Endothelial cell of umbilical vein (primary cell): ENCODE measurements around the gene RHEX. TPM values are rescaled to one million over a fixed set of nuclear protein-coding genes. Genes with fewer than 3 reads are reported as not detected.

Source experiments
- BruUV-seq: library from RNA; stranded (reverse); fragments of 400-500 nt; replicated peaks from 2 replicates; lab custom pipeline; 2021; lab: Mats Ljungman, UMichigan
- CTCF ChIA-PET: fragments of 300-600, 350-600 bp; sonication (Branson Sonifier 250); formaldehyde crosslinking; loops from one replicate; lab custom pipeline; 2021; ENCODE audit warnings: antibody characterized with exemption, inconsistent platforms; lab: Charles Lee
- POLR2A ChIA-PET: fragments of 300-600, 350-600 bp; sonication (Branson Sonifier 250); formaldehyde crosslinking; loops from one replicate; lab custom pipeline; 2021; ENCODE audit warnings: antibody characterized with exemption, inconsistent platforms; lab: Charles Lee
- DNase-seq: peaks from one replicate; pipeline ENCODE4 v3.0.0-alpha.2; 2011; ENCODE audit warnings: low read depth, low spot score
- FAIRE-seq: peaks from 2 replicates; lab custom pipeline; 2011; peaks lifted over from hg19 to GRCh38; lab: Jason Lieb, UNC
- H2AFZ ChIP-seq: 2 replicates; pipeline ENCODE4 v1.6.0; 2012; ENCODE audit warnings: low read depth, low read length, control low read depth, inconsistent platforms
- H3K27ac ChIP-seq: 2 replicates; pipeline ENCODE4 v1.5.1; 2011; ENCODE audit warnings: low read depth, mild to moderate bottlenecking, control low read depth, low read length, moderate library complexity; ENCODE audit not compliant: insufficient read depth
- H3K27me3 ChIP-seq, 2 experiments: 2 replicates each; pipeline versions ENCODE4 v1.6.0 to v1.6.1; 2011; ENCODE audit warnings: low read length in 2 of 2, mixed read lengths in 1 of 2; ENCODE audit not compliant: control insufficient read depth in 2 of 2, insufficient read depth in 2 of 2
- H3K36me3 ChIP-seq, 2 experiments: 2 replicates in 1 of 2; 3 replicates in 1 of 2; pipeline ENCODE4 v1.5.1; 2011; ENCODE audit warnings: low read length in 2 of 2, mild to moderate bottlenecking in 1 of 2, moderate library complexity in 1 of 2; ENCODE audit not compliant: control insufficient read depth in 2 of 2, insufficient read depth in 2 of 2; ENCODE audit errors: extremely low read depth in 1 of 2
- H3K4me1 ChIP-seq: 3 replicates; pipeline ENCODE4 v1.5.1; 2011; ENCODE audit warnings: mild to moderate bottlenecking, low read length; ENCODE audit not compliant: control insufficient read depth, insufficient read depth; ENCODE audit errors: extremely low read depth
- H3K4me2 ChIP-seq: 2 replicates; pipeline ENCODE4 v1.6.1; 2011; ENCODE audit warnings: low read length, control low read depth, mixed read lengths; ENCODE audit not compliant: insufficient read depth
- H3K4me3 ChIP-seq, 3 experiments: fragments of 200-600 bp in 1 of 3; sonication (generic), shearing (Covaris generic) in 1 of 3; replicated peaks in 1 of 3; 2 replicates each; pipeline ENCODE4 v1.5.1; 2011 to 2016; ENCODE audit warnings: control low read depth in 3 of 3, low read length in 3 of 3, mild to moderate bottlenecking in 2 of 3, inconsistent platforms in 1 of 3, low read depth in 1 of 3, moderate library complexity in 1 of 3; ENCODE audit not compliant: insufficient read depth in 1 of 3
- H3K79me2 ChIP-seq: 2 replicates; pipeline ENCODE4 v1.6.0; 2012; ENCODE audit warnings: low read length, inconsistent platforms; ENCODE audit not compliant: control insufficient read depth, insufficient read depth
- H3K9ac ChIP-seq: replicated peaks from 2 replicates; pipeline ENCODE3; 2011; ENCODE audit warnings: low read length, control low read depth; ENCODE audit not compliant: insufficient read depth; ENCODE audit errors: extremely low read depth
- H3K9me1 ChIP-seq: replicated peaks from 3 replicates; pipeline ENCODE4 v1.6.0; 2011; ENCODE audit warnings: mild to moderate bottlenecking, low read length; ENCODE audit not compliant: control insufficient read depth, insufficient read depth; ENCODE audit errors: extremely low read depth
- H3K9me3 ChIP-seq: replicated peaks from 2 replicates; pipeline ENCODE4 v1.5.1; 2012; ENCODE audit warnings: low read length, inconsistent platforms; ENCODE audit not compliant: control insufficient read depth, insufficient read depth
- H4K20me1 ChIP-seq: replicated peaks from 2 replicates; pipeline ENCODE3; 2011; ENCODE audit warnings: mild to moderate bottlenecking, low read length; ENCODE audit not compliant: control insufficient read depth, insufficient read depth; ENCODE audit errors: extremely low read depth
- EZH2 ChIP-seq: IDR thresholded peaks from 2 replicates; pipeline ENCODE4 v1.6.1; 2012; ENCODE audit warnings: borderline replicate concordance, low read depth, mild to moderate bottlenecking, moderate library complexity, low read length, inconsistent platforms; ENCODE audit not compliant: severe bottlenecking
- FOS ChIP-seq: IDR thresholded peaks from 2 replicates; pipeline ENCODE4 v1.6.1; 2011; ENCODE audit warnings: mild to moderate bottlenecking, low read length, moderate library complexity, borderline replicate concordance; ENCODE audit not compliant: insufficient read depth
- GATA2 ChIP-seq: IDR thresholded peaks from 2 replicates; pipeline ENCODE4 v1.7.0; 2011; ENCODE audit warnings: low read depth, mild to moderate bottlenecking, moderate library complexity, mixed read lengths, low read length; ENCODE audit not compliant: insufficient read length, insufficient read depth
- JUN ChIP-seq: IDR thresholded peaks from 2 replicates; pipeline ENCODE4 v1.6.1; 2011; ENCODE audit warnings: borderline replicate concordance, low read depth; ENCODE audit not compliant: insufficient read length, insufficient read depth
- MYC ChIP-seq: IDR thresholded peaks from one replicate; pipeline ENCODE4 v1.6.1; 2011; ENCODE audit warnings: mild to moderate bottlenecking, low read depth, low read length
- POLR2A ChIP-seq: IDR thresholded peaks from 2 replicates; pipeline ENCODE4 v1.6.1; 2012; ENCODE audit warnings: low read depth, mild to moderate bottlenecking, control low read depth, low read length
- POLR2AphosphoS5 ChIP-seq: IDR thresholded peaks from 2 replicates; pipeline ENCODE4 v1.6.1; 2012; ENCODE audit warnings: low read depth, mild to moderate bottlenecking, control low read depth, low read length, moderate library complexity; ENCODE audit not compliant: insufficient read depth
- dilution Hi-C: fragments of 300-500 bp; cut with MboI; formaldehyde crosslinking; loops from one replicate; pipeline ENCODE4 v1.15.0; 2019; ENCODE audit warnings: low sequenced_read_pairs; ENCODE audit not compliant: extremely low pct_ligation_motif_present
- intact Hi-C: fragments of 100-400 bp; cut with micrococcal nuclease; formaldehyde crosslinking; loops from one replicate; pipeline ENCODE4 v1.10.0; 2022
- polyA plus RNA-seq, 4 experiments: library from polyadenylated mRNA; depleted of rRNA in 3 of 4; stranded (reverse) in 3 of 4; unstranded in 1 of 4; fragments of >200 nt; gene quantifications; 2 replicates each; pipeline versions ENCODE4 v1.2.1 to v1.2.3, GENCODE V29; 2011 to 2012; ENCODE audit warnings: missing spikeins in 1 of 4
- total RNA-seq: library from RNA; stranded (reverse); gene quantifications from 2 replicates; pipeline ENCODE4 v1.2.3, GENCODE V29; 2021
- TF ChIP-seq, protein P1 (sequence below), 2 donors: IDR thresholded peaks; 1 replicate in 1 of 2; 2 replicates in 1 of 2; pipeline ENCODE4 v1.5.1; 2011; ENCODE audit warnings: low read length in 2 of 2, mild to moderate bottlenecking in 2 of 2, moderate library complexity in 2 of 2, control low read depth in 1 of 2, inconsistent platforms in 1 of 2, low read depth in 1 of 2; ENCODE audit not compliant: insufficient read depth in 1 of 2; ENCODE audit errors: extremely low read depth in 1 of 2

RHEX gene
- total and polyA plus RNA-seq, 2 donors (not counting 3 experiments of a cell fraction or from before 2014, with no cell fraction given): not detected

DNA sequence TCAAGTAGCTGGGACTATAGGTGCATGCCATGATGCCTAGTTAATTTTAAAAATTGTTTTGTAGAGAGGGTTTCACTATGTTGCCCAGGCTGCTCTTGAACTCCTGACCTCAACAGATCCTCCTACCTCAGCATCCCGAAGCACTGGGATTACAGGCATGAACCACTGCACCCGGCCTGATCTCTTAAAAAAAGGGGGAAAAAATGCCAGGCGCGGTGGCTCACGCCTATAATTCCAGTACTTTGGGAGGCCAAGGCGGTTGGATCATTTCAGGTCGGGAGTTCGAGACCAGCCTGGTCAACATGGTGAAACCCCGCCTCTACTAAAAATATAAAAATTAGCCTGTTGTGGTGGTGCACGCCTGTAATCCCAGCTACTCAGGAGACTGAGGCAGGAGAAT is 51.0 kb downstream of the RHEX start:
- Histone ChIP-seq H3K9ac (no peak overlapping the region), H3K4me2 (no peak overlapping the region), H3K79me2 (no peaks in the 10 kb centered on the region), H3K9me1 (no peaks in the 10 kb centered on the region), H3K4me3 (no peak overlapping the region), H3K9me3 (no peaks in the 10 kb centered on the region), H3K27me3 (peaks cover 0 to 18% of the 10 kb centered on the region in 2 experiments), H3K4me1 (peaks cover 5% of the 10 kb centered on the region), H4K20me1 (no peaks in the 10 kb centered on the region), H2AFZ (no peak overlapping the region), H3K27ac (no peak overlapping the region), H3K36me3 (no peaks in the 10 kb centered on the region)
- CTCF ChIA-PET: interaction anchor here (2.3 to 2.9 kb wide), 2 partner anchors 127 to 185 kb away, joined by 12 to 47 read pairs; no protein-coding TSS in a partner anchor
- POLR2A ChIA-PET: no interaction called here
- no TSS peak for BruUV-seq
- TF ChIP-seq JUN (no peak), GATA2 (no peak), FOS (no peak), EZH2 (no peak), POLR2A (no peak), MYC (no peak), POLR2AphosphoS5 (no peak)
- TF ChIP-seq, protein P1, sequence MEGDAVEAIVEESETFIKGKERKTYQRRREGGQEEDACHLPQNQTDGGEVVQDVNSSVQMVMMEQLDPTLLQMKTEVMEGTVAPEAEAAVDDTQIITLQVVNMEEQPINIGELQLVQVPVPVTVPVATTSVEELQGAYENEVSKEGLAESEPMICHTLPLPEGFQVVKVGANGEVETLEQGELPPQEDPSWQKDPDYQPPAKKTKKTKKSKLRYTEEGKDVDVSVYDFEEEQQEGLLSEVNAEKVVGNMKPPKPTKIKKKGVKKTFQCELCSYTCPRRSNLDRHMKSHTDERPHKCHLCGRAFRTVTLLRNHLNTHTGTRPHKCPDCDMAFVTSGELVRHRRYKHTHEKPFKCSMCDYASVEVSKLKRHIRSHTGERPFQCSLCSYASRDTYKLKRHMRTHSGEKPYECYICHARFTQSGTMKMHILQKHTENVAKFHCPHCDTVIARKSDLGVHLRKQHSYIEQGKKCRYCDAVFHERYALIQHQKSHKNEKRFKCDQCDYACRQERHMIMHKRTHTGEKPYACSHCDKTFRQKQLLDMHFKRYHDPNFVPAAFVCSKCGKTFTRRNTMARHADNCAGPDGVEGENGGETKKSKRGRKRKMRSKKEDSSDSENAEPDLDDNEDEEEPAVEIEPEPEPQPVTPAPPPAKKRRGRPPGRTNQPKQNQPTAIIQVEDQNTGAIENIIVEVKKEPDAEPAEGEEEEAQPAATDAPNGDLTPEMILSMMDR (IDR thresholded peaks at IDR 0.05; ENCODE audit: extremely low read depth in 1 of 2, insufficient read depth in 1 of 2, low read depth in 1 of 2, low read length in 2 of 2): no peak
- FAIRE-seq (no peak), DNase-seq (no peak)
- intact Hi-C loops: no loop called here
- dilution Hi-C loops: loop anchor here (25.0 kb wide), 1 partner anchor 117 kb away; no protein-coding TSS in a partner anchor
